Anterior cingulate cortex (tissue), 58 donors: ENCODE data around the gene HS3ST2.

ENCODE experiments used
- DNase-seq, 58 donors: peaks; one replicate each; lab custom pipeline; 2025; lab: John Stamatoyannopoulos, UW

Gene HS3ST2

GRCh38 chr16:22813948-22814710 lies at the start of gene HS3ST2:
TSS of gene HS3ST2 (plus strand) at chr16:22814162. CDS start at chr16:22814611, 449 bp downstream.
- DNase-seq = peak in 45 of 58 donors; percentile 2 to 73 (median 23)

GRCh38 chr16:22764662-22765327 lies 49.2 kb upstream of the HS3ST2 start:
- no peak for DNase-seq

- DNase-seq = no peak
These were observed 48.5 kb upstream of the HS3ST2 start for GRCh38 chr16:22765479-22765878.

GRCh38 chr16:22770866-22771265 lies 43.1 kb upstream of the HS3ST2 start:
- no peak for DNase-seq

GRCh38 chr16:22771551-22771950 lies 42.4 kb upstream of the HS3ST2 start:
- no peak for DNase-seq

GRCh38 chr16:22775220-22775922 lies 38.6 kb upstream of the HS3ST2 start:
- no peak for DNase-seq

GRCh38 chr16:22781480-22781879 lies 32.5 kb upstream of the HS3ST2 start:
- DNase-seq = no peak

GRCh38 chr16:22782314-22782713 lies 31.6 kb upstream of the HS3ST2 start:
- DNase-seq = peak in 1 of 58 donors; percentile 10

GRCh38 chr16:22784690-22785214 lies 29.2 kb upstream of the HS3ST2 start:
- DNase-seq = no peak

GRCh38 chr16:22785552-22785951 lies 28.4 kb upstream of the HS3ST2 start:
- no peak for DNase-seq

GRCh38 chr16:22786284-22786683 lies 27.7 kb upstream of the HS3ST2 start:
- DNase-seq = no peak

GRCh38 chr16:22786691-22787090 lies 27.3 kb upstream of the HS3ST2 start:
- no peak for DNase-seq

GRCh38 chr16:22787466-22788192 lies 26.3 kb upstream of the HS3ST2 start:
- DNase-seq = no peak

- no peak for DNase-seq
These were observed 25.8 kb upstream of the HS3ST2 start for GRCh38 chr16:22788193-22788530.

GRCh38 chr16:22789281-22789945 lies 24.5 kb upstream of the HS3ST2 start:
- no peak for DNase-seq

- no peak for DNase-seq
These were observed 16.4 kb upstream of the HS3ST2 start for GRCh38 chr16:22797551-22797950.

- DNase-seq = no peak
These were observed 14.8 kb upstream of the HS3ST2 start for GRCh38 chr16:22799113-22799512.

GRCh38 chr16:22804893-22805292 lies 9.1 kb upstream of the HS3ST2 start:
- DNase-seq = no peak

- DNase-seq = no peak
These were observed 8.6 kb upstream of the HS3ST2 start for GRCh38 chr16:22805326-22805725.

GRCh38 chr16:22806811-22807210 lies 7.2 kb upstream of the HS3ST2 start:
- DNase-seq = no peak
